GM18507 (cell line): ENCODE results near the gene SLC39A9.
"Not testable (repeated sequence)": the region's sequence is repeated elsewhere in the genome, so short reads cannot be mapped to it uniquely, and the experiment has no call there.

Experiments
- DNase-seq: peaks from one replicate; pipeline ENCODE4 v3.0.0; 2011; ENCODE audit warnings: low read depth; ENCODE audit not compliant: insufficient read length; ENCODE audit errors: extremely low spot score
- FAIRE-seq: peaks from 2 replicates; lab custom pipeline; 2011; peaks lifted over from hg19 to GRCh38; lab: Jason Lieb, UNC

Gene SLC39A9

DNA sequence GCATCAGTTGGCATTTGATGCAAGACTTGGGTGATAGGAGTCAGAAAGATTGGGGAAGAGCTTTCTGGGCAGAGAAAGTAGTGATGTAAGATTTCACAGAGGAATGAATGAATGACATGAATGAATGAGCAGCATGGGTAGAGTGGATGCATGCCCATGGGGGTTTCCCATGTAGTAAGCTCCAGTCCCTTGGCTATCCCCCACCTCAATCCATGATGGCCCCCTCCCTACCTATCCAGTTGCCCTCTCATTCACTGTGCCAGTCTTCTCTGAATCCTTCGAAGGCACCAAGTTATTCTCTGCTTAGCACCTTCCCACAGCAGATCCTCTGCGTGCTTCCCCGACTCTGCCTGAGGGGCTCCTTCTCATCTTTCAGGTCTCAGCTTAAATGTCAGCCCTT is 32.4 kb upstream of the SLC39A9 start:
- DNase-seq, result no peak

DNA sequence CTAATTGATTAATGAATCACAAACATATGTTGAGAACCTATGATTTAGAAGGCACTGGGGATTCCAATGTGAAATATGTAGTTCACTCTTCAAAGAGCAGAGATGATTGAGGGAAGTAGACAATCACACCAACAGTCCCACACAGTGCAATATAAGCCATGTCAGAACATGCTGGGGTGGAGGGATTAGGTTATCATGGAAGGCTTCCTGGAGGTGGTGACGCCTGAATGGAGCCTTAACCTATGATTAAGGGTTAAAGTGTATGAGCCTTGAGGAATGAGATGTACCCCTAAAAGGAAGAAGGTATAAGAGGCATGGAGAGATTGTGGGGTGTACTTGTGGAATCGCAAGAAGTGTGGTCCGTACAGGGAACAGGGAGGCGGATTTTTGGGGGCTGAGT is 31.7 kb upstream of the SLC39A9 start:
- DNase-seq (no peak), FAIRE-seq (no peak)

More for the DNA sequence above, 32.4 kb upstream of the SLC39A9 start:
- FAIRE-seq, result no peak

DNA sequence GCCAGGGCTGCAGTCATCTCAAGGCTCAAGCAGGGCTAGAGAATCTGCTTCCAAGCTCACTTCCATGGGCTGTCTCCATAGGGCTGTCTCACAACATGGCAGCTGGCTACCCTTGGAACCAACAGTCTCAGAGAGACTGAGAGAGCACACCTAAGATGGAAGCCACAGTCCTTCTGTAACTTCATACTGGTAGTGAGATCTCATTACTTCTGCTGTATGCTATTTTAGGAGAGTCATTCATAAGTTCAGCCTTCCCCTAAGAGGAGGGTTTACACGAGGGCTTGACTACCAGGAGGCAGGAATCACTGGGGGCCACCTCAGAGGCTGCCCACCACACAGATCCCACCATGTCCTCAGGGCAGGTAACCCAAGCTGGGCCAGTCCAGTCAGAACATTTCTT is 30.1 kb upstream of the SLC39A9 start:
- no peak for DNase-seq
- FAIRE-seq, result no peak

DNA sequence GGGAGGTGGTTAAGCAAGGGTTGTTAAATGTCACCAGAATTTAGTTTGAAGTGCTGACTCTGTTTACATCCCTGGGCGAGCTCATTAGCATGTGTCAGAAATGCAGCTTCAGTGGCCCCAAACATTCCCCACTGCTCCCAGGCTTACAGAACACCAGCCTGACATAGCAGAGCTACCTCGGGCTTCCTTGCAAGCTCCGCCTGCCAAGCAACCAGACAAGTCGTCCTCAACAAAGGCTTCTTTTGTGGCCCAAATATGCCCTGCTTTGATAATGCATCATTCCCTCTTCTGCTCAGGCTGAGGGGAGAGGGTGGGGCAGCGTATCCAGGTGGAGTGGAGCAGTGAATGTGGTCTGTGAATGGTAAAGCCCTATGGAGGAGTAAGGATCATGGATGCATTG is 28.4 kb upstream of the SLC39A9 start:
- DNase-seq, result no peak
- FAIRE-seq, result no peak

DNA sequence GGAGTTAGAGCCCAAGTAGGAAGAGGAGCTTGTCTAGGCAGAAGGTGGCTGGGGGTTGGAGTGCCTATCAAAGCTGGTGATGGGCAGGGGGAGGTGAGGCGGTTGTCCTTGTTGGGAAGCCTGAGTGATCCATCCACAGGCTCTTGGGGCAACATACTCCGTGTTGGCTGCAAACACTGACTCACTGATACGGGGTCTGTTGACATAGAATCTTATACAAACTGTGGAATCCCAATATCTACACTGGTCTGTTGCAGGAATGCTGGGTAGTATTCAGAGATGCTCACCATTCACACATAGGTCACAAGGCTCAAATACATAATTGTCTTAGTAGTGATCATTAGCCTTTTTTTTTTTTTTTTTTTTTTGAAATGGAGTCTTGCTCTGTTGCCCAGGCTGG is 26.3 kb upstream of the SLC39A9 start:
- no peak for FAIRE-seq
- no peak for DNase-seq

DNA sequence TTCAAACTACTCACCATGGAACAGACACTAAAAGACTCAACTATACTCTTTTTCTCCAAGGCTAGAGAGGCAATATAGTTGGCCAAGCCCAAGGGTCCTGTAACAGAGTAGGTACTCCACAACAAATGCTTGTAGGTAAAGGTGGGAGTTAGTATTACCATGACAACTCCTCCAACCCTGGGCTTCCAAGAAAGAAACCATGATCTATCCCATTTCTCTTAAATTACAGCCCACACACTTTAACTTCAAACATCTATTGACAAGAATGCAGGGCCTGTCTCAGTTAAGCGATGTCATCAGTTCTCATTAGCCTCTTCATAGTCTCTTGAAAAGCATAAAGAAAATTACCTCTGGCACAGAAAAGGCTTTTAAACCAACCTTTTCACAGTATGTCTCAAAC is 25.4 kb upstream of the SLC39A9 start:
- FAIRE-seq (no peak), DNase-seq (no peak)

DNA sequence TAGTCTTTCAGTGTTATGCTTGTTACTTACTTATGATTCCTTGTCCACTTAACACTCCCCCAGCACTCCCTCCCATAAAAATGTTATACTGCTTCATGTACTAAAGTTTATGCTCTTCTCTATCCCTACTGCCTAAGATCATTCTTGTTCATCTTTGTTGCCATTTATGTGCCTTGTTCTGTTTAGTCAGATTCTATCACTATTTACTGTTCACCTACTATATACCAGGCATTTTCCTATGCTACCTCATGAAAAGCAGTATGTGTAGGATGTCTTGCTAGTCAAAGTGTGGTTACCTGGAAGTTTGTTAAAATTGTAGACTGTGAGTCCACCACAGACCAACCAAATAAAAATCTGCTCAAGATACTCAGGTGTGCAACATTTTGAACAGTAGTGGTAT is 24.3 kb upstream of the SLC39A9 start:
- DNase-seq (no peak), FAIRE-seq (no peak)

DNA sequence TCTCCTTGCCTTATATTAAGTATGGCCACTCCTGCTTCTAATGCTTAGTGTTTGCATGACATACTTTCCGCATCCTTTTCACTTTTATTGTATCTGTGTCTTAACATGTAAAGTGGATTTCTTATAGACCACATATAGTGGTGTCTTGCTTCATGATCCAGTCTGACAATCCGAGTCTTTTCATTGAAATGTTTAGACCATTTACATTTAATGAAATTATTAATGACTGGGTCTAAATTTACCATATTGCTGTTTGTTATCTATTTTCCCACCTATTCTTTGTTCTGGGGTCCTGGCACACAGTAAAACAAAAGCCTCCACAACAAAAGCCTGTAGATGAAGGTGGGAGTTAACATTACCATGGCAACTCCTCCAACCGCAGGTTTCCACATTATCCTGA is 23.3 kb upstream of the SLC39A9 start:
- no peak for DNase-seq
- no peak for FAIRE-seq

DNA sequence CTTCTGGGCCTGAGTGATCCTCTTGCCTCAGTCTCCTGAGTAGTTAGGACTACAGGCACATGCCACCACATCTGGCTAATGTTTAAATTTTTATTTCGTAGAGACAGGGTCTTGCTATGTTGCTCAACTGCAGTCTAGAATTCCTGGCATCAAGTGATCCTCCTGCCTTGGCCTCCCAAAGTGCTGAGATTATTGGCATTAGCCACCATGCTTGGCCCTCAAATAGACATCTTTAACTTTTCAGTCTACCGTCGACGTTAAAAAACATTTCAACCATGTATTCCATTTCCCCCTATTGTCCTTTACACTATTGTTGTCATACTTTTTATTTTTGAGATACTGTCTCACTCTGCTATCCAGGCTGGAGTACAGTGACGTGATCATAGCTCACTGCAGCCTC is 22.8 kb upstream of the SLC39A9 start:
- DNase-seq (no peak), FAIRE-seq (no peak)

DNA sequence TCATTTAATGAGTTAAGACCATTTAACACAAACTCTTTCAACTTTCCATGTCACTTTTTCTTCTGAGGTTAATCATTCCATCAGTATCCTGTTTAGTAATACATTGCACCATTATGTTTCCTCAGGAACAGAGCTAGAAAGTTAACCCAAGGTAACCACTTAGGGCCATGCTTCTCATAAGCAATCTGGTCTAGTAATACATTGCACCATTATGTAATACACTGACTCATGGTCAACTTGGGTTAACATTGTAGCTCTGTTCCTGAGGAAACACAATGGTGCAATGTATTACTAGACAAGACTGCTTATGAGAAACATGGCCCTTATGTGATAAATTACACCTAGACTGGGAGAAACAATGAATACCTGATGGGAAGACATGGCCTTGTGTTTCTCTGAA is 22.1 kb upstream of the SLC39A9 start:
- no peak for DNase-seq
- no peak for FAIRE-seq

DNA sequence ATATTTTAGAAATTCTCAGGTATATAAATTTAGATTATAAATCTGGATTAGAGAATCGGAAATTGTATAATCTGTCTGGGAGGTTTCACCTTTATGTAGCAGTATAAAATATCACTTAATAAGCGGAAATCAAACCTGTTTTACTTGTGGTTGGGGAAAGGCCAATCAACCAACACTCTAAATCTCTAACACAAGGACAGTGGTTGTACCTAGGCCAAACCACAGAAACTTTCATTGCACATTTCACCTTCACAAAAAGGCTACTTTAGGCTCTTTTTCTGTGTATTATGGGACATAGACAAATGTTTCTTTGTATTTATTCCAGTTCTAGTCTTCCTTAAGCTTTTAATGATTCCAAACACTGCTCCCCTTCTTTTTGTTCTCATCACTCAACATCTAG is 20.2 kb upstream of the SLC39A9 start:
- DNase-seq (no peak), FAIRE-seq (no peak)

DNA sequence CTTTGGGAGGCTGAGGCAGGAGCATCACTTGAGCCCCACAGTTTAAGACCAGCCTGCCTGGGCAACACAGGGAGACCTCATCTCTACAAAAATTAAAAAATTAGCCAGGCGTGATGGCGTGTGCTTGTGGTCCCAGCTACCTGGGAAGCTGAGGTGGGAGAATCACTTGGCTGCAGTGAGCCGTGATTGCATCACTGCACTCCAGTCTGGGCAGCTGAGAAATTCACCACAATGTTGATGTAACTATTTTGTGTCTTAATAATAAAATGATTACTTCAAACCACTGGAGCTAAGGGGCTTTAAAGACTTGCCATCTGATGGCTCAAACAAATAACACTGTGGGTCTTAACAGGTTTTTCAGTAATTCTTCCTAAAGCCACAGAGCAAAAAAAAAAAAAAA is 11.2 kb upstream of the SLC39A9 start:
- FAIRE-seq, result no peak
- DNase-seq, result no peak

DNA sequence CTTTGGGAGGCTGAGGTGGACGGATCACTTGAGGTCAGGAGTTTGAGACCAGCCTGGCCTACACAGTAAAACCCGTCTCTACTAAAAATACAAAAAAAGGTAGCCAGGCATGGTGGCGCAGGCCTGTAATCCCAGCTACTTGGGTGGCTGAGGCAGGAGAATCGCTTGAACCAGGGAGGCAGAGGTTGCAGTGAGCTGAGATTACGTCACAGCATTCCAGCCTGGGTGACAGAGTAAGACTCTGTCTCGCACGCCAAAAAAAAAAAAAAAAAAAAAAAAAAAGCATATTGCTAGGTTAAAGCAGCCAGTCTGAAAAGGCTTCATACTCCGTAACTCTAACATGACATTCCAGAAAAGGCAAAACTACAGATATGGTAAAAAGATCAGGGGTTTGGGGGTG is 7.1 kb upstream of the SLC39A9 start:
- not testable (repeated sequence) for DNase-seq, FAIRE-seq

DNA sequence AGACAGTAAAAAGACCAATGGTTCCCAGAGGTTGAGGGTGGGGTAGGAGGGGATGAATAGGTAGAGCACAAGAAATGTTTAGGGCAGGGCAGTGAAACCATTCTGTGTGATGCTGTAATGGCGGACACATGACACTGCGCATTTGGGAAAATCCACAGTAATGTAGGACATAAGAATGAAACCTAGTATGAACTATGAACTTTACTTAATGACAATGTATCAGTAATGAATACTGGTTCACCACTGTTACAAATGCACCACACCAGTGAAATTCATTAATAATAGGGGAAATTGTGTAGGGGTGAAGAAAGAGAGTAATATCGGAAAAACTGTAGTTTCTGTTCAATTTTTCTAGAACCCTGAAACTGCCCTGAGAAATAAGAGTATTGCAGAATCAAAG is 6.0 kb upstream of the SLC39A9 start:
- DNase-seq, result no peak
- peak; percentile 64 for FAIRE-seq

DNA sequence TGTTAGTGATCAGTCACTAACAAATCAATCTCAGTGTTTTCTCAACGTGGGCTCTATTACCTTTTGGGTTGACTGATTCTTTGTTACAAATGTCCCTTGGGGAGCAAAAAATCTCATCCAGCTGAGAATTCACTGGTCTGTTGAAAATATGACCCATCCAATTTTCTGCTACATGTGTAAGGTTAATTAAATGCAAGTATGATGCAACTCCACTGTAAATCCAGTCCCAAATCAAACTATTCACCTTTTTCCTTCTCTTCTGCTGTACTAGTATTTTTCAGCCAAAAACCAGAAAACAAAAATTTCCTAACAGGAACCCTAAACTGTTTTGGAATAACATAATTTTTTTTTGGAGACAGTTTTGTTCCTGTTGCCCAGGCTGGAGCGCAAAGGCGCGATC is 2.6 kb upstream of the SLC39A9 start:
- DNase-seq (no peak), FAIRE-seq (no peak)

DNA sequence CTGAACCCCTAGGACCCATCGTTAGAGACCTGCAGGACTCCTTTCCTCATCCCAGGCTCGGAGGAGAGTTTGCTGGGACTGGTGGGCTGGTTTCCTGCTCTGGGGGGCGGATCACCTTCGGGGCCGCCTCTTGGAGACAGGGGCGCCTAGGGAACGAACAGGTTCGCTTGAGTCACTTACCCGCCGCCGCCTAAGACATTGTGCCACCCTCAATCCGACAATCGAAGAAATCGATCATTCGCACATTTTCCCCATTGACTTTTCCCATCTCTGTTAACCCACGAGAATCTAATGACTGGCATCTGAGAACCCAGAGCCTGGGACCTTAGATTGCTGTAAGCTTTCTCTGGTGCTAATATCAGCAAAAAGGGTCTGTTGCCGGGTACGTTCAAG is 322 bp downstream of the SLC39A9 start:
- DNase-seq, result no peak
- FAIRE-seq, result no peak

DNA sequence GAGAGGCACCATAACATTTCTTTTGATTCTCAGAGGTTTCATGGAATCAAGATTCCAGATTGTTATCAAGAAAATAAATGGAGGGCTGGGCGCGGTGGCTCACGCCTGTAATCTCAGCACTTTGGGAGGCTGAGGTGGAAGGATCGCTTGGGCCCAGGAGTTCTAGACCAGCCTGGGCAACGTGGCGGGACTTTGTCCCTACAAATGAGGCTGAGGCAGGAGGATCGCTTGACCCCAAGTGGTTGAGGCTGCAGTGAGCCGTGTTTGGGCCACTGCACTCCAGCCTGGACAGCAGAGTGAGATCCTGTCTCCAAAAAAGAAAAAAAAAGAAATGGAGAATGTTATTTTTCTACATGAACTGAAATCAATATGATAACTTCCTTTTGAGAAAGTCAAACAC is 1.3 kb downstream of the SLC39A9 start:
- FAIRE-seq, result no peak

DNA sequence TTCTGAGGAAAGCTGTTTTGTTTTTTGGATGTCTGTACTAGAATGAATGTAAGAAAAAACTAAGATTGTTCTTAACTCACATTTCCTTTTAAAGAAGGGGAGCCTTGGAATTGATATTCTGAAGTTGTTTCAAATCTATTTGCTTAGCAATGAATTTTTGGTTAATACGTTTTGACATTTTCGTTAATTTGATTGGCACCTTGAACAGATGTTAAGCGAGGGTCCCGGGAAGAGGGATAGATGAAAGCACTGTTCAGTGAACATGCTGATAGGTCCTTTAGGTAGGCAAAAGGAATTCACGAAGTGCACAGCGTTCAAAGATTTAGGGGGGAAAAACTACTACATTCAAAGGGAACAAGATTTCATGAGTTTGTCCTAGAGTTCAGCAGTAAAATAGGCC is 1.7 kb downstream of the SLC39A9 start:
- no peak for FAIRE-seq

More for the DNA sequence above, 1.3 kb downstream of the SLC39A9 start:
- no peak for DNase-seq

DNA sequence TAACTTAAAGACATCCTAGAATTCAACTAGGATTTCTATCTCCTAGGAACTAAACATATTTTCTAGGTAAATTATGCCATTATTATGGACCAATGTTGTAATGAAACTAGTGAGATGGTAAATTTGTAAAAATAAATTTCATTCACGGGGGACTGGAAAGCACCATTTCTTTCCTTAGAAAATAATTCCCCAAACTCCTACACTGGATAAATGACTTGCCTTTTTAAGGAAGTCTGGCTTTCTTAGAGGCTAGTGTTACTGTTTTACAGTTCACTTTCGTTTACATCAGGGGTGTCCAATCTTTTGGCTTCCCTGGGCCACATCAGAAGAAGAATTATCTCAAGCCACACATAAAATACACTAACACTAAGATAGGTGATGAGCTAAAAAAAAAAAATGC is 3.3 kb downstream of the SLC39A9 start:
- no peak for DNase-seq
- no peak for FAIRE-seq

More for the DNA sequence above, 1.7 kb downstream of the SLC39A9 start:
- no peak for DNase-seq

DNA sequence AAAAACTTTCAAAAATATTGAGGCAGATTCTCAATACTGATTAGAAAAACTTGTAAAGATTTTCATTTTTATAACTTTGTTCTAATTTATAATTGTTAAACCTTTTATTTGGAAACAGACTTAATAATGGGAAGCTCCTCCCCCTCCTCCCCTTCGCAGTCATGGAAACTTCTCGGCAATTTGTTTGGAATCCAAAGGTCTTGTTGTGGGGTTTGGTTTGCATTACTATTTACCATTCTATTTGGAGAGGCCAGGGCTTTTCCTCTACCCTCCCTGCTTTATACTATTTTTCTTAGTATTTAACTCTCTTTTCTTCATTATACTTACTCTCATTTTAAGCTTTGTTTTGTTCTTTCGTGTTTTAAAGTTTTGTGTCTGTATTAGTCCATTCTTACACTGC is 6.0 kb downstream of the SLC39A9 start:
- FAIRE-seq (no peak), DNase-seq (no peak)

DNA sequence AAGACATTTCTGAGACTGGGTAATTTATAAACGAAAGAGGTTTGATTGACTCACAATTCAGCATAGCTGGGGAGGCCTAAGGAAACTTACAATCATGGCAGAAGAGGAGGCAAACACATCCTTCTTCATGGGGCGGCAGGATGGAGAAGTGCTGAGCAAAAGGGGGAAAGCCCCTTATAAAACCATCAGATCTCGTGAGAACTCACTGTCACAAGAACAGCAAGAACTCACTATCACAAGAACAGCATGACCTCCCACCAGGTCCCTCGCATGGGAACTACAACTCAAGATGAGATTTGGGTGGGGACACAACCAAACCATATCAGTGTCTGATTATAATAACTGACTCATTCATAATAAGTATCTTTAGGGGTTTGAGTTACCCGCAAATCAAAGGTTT is 6.4 kb downstream of the SLC39A9 start:
- DNase-seq (no peak), FAIRE-seq (no peak)

DNA sequence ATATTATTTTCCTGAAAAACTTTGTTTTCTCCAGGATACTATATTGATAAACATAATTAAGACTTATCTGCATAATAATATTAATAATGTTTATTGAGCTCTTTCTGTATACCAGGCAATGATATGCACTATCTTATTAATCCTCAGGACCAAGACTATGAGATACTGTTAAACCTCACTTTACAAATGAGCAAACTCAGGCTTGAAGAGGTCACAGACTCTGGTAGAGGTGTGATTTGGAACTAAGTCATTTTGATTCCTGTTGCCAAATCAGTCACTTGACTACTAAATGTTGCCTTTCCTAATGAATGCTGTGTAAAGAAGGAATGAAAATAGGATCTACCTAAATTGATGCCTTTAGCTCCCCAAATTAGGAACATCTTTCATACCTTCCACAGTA is 7.3 kb downstream of the SLC39A9 start:
- FAIRE-seq, result no peak
- DNase-seq, result no peak
